Endodermal cell (in vitro differentiated cells): ENCODE measurements around the gene AJAP1. TPM values are rescaled to one million over a fixed set of nuclear protein-coding genes. Genes with fewer than 3 reads are reported as not detected.

Experiments
- DNase-seq: peaks from one replicate; pipeline ENCODE4 v3.0.0-alpha.2; 2017
- H3K27ac ChIP-seq: 2 replicates; pipeline ENCODE4 v1.5.1; 2013; ENCODE audit warnings: mild to moderate bottlenecking, low read depth, low read length, moderate library complexity
- H3K27me3 ChIP-seq: 2 replicates; pipeline ENCODE4 v1.6.1; 2013; ENCODE audit warnings: mild to moderate bottlenecking, low read length, moderate library complexity; ENCODE audit not compliant: insufficient read depth, control insufficient read depth, poor library complexity, severe bottlenecking
- H3K36me3 ChIP-seq: 2 replicates; pipeline ENCODE4 v1.7.0; 2013; ENCODE audit warnings: mild to moderate bottlenecking, low read length, moderate library complexity; ENCODE audit not compliant: control insufficient read depth, insufficient read depth
- H3K4me1 ChIP-seq: one replicate; pipeline ENCODE4 v1.7.0; 2013; ENCODE audit warnings: low read length; ENCODE audit not compliant: control insufficient read depth, insufficient read depth
- H3K4me3 ChIP-seq: 2 replicates; pipeline ENCODE4 v1.5.1; 2013; ENCODE audit warnings: mild to moderate bottlenecking, low read length, moderate library complexity
- H3K9ac ChIP-seq: 2 replicates; pipeline ENCODE4 v1.6.1; 2013; ENCODE audit warnings: mild to moderate bottlenecking, low read length, moderate library complexity; ENCODE audit not compliant: poor library complexity, severe bottlenecking; ENCODE audit errors: extremely low read depth
- H3K9me3 ChIP-seq: 2 replicates; pipeline ENCODE4 v1.6.1; 2013; ENCODE audit warnings: mild to moderate bottlenecking, low read length, moderate library complexity; ENCODE audit not compliant: control insufficient read depth
- H3K27ac Mint-ChIP-seq: 2 replicates; pipeline ENCODE4 v1.8.0; 2020; ENCODE audit warnings: mixed read lengths
- H3K27me3 Mint-ChIP-seq: 2 replicates; pipeline ENCODE4 v1.8.0; 2021; ENCODE audit warnings: mild to moderate bottlenecking, mixed read lengths; ENCODE audit not compliant: insufficient read depth
- H3K36me3 Mint-ChIP-seq: 2 replicates; pipeline ENCODE4 v1.8.0; 2020; ENCODE audit warnings: low read depth, mixed read lengths
- H3K4me1 Mint-ChIP-seq: 2 replicates; pipeline ENCODE4 v1.8.0; 2020; ENCODE audit warnings: mixed read lengths
- H3K4me3 Mint-ChIP-seq: 2 replicates; pipeline ENCODE4 v1.8.0; 2020; ENCODE audit warnings: mild to moderate bottlenecking, moderate library complexity, mixed read lengths
- H3K9me3 Mint-ChIP-seq: 2 replicates; pipeline ENCODE4 v1.8.0; 2020; ENCODE audit warnings: mild to moderate bottlenecking, mixed read lengths
- WGBS, 2 experiments: methylation state at CpG; one replicate each; pipeline versions ENCODE4 v1.1.5 to v1.1.7; 2013; ENCODE audit warnings: missing lambda C conversion rate in 2 of 2, mixed read lengths in 1 of 2; ENCODE audit not compliant: insufficient coverage in 1 of 2, insufficient read length in 1 of 2; 5-methylcytosine and 5-hydroxymethylcytosine counted together
- total RNA-seq, 2 donors: library from RNA; stranded (reverse); fragmentation: NEBNext Ultra II Directional in 1 of 2; extraction: Animal tissue kit (Norgen Biotek cat#: 25700) in 1 of 2; gene quantifications; 2 replicates in 1 of 2; 3 replicates in 1 of 2; pipeline ENCODE4 v1.2.1, GENCODE V29; 2021
- TF ChIP-seq, protein P1 (sequence below): fragments of 200-600 bp; sonication (generic); conservative IDR thresholded peaks from 2 replicates; pipeline ENCODE4 v1.5.0; 2021; ENCODE audit warnings: antibody characterized with exemption, mild to moderate bottlenecking

The AJAP1 gene
- total RNA-seq, 2 donors from 2014 or later = 19.4 to 22.1 TPM

DNA sequence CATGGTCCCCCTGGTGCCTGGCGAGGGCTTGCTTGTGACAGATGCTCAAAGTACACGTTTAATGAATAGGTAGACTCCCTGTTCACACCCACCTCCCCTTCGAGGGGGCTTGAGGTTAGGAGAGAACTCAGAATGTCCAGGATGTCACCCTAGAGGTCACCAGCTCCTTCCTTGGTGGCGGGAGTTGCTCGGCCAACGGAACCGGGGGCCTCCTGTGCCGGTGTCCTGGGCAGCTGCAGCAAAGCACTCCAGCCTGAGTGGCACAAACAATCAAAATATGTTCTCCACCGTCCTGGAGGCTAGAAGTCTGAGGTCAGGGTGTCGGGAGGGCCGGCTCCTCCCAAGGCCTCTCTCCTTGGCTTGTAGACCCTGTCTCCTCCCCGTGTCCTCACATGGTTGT, 71.0 kb downstream of the AJAP1 start:
- Histone ChIP-seq H3K4me1 (no peaks in the 10 kb centered on the region), H3K36me3 (peaks cover 33% of the 10 kb centered on the region), H3K4me3 (no peak overlapping the region), H3K9ac (no peak overlapping the region), H3K27ac (no peak overlapping the region), H3K27me3 (no peaks in the 10 kb centered on the region), H3K9me3 (no peaks in the 10 kb centered on the region)
- TF ChIP-seq, protein P1, sequence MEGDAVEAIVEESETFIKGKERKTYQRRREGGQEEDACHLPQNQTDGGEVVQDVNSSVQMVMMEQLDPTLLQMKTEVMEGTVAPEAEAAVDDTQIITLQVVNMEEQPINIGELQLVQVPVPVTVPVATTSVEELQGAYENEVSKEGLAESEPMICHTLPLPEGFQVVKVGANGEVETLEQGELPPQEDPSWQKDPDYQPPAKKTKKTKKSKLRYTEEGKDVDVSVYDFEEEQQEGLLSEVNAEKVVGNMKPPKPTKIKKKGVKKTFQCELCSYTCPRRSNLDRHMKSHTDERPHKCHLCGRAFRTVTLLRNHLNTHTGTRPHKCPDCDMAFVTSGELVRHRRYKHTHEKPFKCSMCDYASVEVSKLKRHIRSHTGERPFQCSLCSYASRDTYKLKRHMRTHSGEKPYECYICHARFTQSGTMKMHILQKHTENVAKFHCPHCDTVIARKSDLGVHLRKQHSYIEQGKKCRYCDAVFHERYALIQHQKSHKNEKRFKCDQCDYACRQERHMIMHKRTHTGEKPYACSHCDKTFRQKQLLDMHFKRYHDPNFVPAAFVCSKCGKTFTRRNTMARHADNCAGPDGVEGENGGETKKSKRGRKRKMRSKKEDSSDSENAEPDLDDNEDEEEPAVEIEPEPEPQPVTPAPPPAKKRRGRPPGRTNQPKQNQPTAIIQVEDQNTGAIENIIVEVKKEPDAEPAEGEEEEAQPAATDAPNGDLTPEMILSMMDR = no peak
- peaks cover 2% of the 10 kb centered on the region for H3K9me3 Mint-ChIP-seq
- no peak overlapping the region for H3K27ac Mint-ChIP-seq
- peaks cover 16% of the 10 kb centered on the region for H3K4me1 Mint-ChIP-seq
- H3K4me3 Mint-ChIP-seq = no peak overlapping the region
- WGBS, 2 experiments = 94 to 98% methylated on average over 7 to 12 of the region's 12 CpGs
- peaks cover 8% of the 10 kb centered on the region for H3K27me3 Mint-ChIP-seq
- peaks cover 26% of the 10 kb centered on the region for H3K36me3 Mint-ChIP-seq
- DNase-seq = no peak

DNA sequence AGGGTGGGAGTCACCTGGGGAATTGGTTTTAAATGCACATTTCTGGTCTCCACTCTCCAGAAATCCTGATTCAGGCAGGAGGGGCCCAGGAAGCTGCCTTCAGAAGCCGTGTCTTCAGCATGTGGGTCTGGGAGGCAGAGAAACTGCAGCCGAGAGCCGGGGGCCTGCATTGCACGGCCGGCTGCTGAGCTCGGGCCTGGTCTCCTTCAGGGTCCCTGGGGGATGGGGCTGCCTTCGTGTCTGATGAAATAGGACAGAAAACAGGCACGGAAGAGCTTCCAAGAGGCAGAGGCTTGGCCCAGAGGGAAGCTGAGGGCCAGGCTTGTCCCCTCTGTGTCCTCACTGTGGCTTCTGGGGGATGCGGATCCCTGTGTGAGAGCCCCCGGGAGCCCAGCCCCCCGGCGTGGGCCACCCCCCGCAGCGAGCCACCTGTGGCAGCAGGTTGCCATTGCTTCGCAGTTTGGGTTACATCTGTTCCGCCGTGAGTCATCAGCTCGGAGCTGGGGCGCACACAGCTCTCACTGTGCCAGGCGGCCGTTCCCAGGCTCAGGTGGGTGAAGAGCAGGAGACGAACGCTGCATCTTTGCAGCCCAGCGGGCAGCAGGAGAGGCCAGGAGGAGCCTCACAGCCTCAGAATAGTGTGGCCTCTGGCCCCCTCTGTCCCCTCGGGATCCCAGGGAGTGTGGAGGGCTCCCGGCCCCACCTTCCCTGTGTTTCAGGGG, 72.4 kb downstream of the AJAP1 start:
- Histone ChIP-seq H3K36me3 (peaks cover 26% of the 10 kb centered on the region), H3K4me3 (no peak overlapping the region), H3K27me3 (no peaks in the 10 kb centered on the region), H3K9me3 (no peaks in the 10 kb centered on the region), H3K27ac (no peak overlapping the region), H3K9ac (no peak overlapping the region), H3K4me1 (no peaks in the 10 kb centered on the region)
- Mint-ChIP-seq H3K27me3 (peaks cover 5% of the 10 kb centered on the region), H3K9me3 (no peaks in the 10 kb centered on the region), H3K4me3 (no peak overlapping the region), H3K4me1 (peaks cover 16% of the 10 kb centered on the region), H3K36me3 (peaks cover 22% of the 10 kb centered on the region), H3K27ac (no peak overlapping the region)
- TF ChIP-seq, protein P1 = no peak
- DNase-seq = no peak
- WGBS, 2 experiments = 87 to 95% methylated on average over 14 to 26 of the region's 26 CpGs

GRCh38 chr1:4728319-4729089, 74.1 kb downstream of the AJAP1 start:
- DNase-seq = no peak
- peaks cover 3% of the 10 kb centered on the region for H3K27me3 Mint-ChIP-seq
- H3K27ac Mint-ChIP-seq = no peak overlapping the region
- no peaks in the 10 kb centered on the region for H3K9me3 Mint-ChIP-seq
- no peaks in the 10 kb centered on the region for H3K9me3 ChIP-seq
- H3K4me3 Mint-ChIP-seq = no peak overlapping the region
- H3K27me3 ChIP-seq = no peaks in the 10 kb centered on the region
- 91 to 94% methylated on average over 11 to 19 of the region's 19 CpGs for WGBS, 2 experiments
- no peak overlapping the region for H3K27ac ChIP-seq
- H3K36me3 Mint-ChIP-seq = peaks cover 11% of the 10 kb centered on the region
- H3K4me3 ChIP-seq = no peak overlapping the region
- H3K36me3 ChIP-seq = peaks cover 21% of the 10 kb centered on the region
- peaks cover 15% of the 10 kb centered on the region for H3K4me1 Mint-ChIP-seq
- H3K4me1 ChIP-seq = no peaks in the 10 kb centered on the region
- TF ChIP-seq, protein P1 = no peak
- H3K9ac ChIP-seq = no peak overlapping the region
